Lung (tissue), 12 donors: ENCODE results near the gene SLC10A7. TPM values are rescaled to one million over a fixed set of nuclear protein-coding genes. Genes with fewer than 3 reads are reported as not detected.

ENCODE experiments used
- ATAC-seq: fragments of 200-7000 bp; cut with Tn5 transposase; one replicate; pipeline ENCODE4 v1.9.1; 2020; ENCODE audit warnings: moderate number of reproducible peaks; ENCODE audit not compliant: insufficient read depth, low FRiP score
- DNase-seq, 3 donors: peaks; one replicate each; pipeline ENCODE4 v3.0.0-alpha.2; 2013 to 2017
- H3K27ac ChIP-seq, 2 donors: one replicate each; pipeline ENCODE4 v1.5.1; 2013; ENCODE audit warnings: mild to moderate bottlenecking in 2 of 2, moderate library complexity in 2 of 2, control low read depth in 1 of 2, inconsistent platforms in 1 of 2, low read depth in 1 of 2, low read length in 1 of 2
- H3K27me3 ChIP-seq, 3 donors: one replicate each; pipeline ENCODE4 v1.5.1; 2013; ENCODE audit warnings: low read length in 2 of 3; ENCODE audit not compliant: control insufficient read depth in 3 of 3, insufficient read depth in 3 of 3
- H3K36me3 ChIP-seq, 4 donors: one replicate each; pipeline ENCODE4 v1.5.1; 2013; ENCODE audit warnings: low read length in 4 of 4, mild to moderate bottlenecking in 1 of 4, moderate library complexity in 1 of 4; ENCODE audit not compliant: control insufficient read depth in 4 of 4, insufficient read depth in 4 of 4
- H3K4me1 ChIP-seq, 5 donors: one replicate each; pipeline ENCODE4 v1.5.1; 2013; ENCODE audit warnings: low read length in 5 of 5, mild to moderate bottlenecking in 2 of 5, moderate library complexity in 1 of 5; ENCODE audit not compliant: control insufficient read depth in 5 of 5, insufficient read depth in 5 of 5
- H3K4me3 ChIP-seq: one replicate; pipeline ENCODE4 v1.5.1; 2013; ENCODE audit warnings: mild to moderate bottlenecking, control low read depth, moderate library complexity
- H3K9ac ChIP-seq, 2 donors: one replicate each; pipeline ENCODE4 v1.5.1; 2013; ENCODE audit warnings: low read length in 2 of 2, control low read depth in 1 of 2; ENCODE audit not compliant: insufficient read depth in 1 of 2
- H3K9me3 ChIP-seq, 4 donors: one replicate each; pipeline ENCODE4 v1.5.1; 2013; ENCODE audit warnings: low read length in 3 of 4, mild to moderate bottlenecking in 1 of 4, moderate library complexity in 1 of 4; ENCODE audit not compliant: control insufficient read depth in 4 of 4, insufficient read depth in 3 of 4
- CTCF ChIP-seq: IDR thresholded peaks from 2 replicates; pipeline ENCODE4 v1.5.1; 2012; ENCODE audit warnings: mild to moderate bottlenecking; ENCODE audit errors: control extremely low read depth, extremely low read depth
- WGBS, 2 donors: extraction: QIAGEN DNeasy Blood & Tissue Kit; methylation state at CpG; one replicate each; pipeline ENCODE4 v1.1.7; 2013; 5-methylcytosine and 5-hydroxymethylcytosine counted together
- polyA plus RNA-seq, 2 donors: library from polyadenylated mRNA; stranded (reverse); fragments of 200-250 nt; gene quantifications; one replicate each; pipeline ENCODE4 v1.2.1, GENCODE V29; 2013
- total RNA-seq, 2 donors: library from RNA; depleted of rRNA in 1 of 2; stranded (reverse); fragments of >200 nt in 1 of 2; gene quantifications; one replicate each; pipeline ENCODE4 v1.2.1, GENCODE V29; 2014 to 2021
- donor health status: control.
- donor health status: control.
- donor health status: Bipolar disorder and iron deficiency.
- donor health status: healthy.
- donor health status: DM: yes; HTN: yes; CAD: no.

The SLC10A7 gene
- total and polyA plus RNA-seq, 4 donors = 3.2 to 33.4 (median 13.3) TPM

GRCh38 chr4:146275370-146275769 lies 246.4 kb downstream of the SLC10A7 start:
- TF ChIP-seq CTCF = no peak
- no peak overlapping the region for H3K9ac ChIP-seq
- H3K4me1 ChIP-seq = peaks cover 0 to 14% (median 0%) of the 10 kb centered on the region in 5 donors
- no peak overlapping the region for H3K27ac ChIP-seq
- no peaks in the 10 kb centered on the region for H3K9me3 ChIP-seq
- H3K4me3 ChIP-seq = no peak overlapping the region
- H3K36me3 ChIP-seq = no peaks in the 10 kb centered on the region
- ATAC-seq (no peak), DNase-seq (no peak)
- H3K27me3 ChIP-seq = no peaks in the 10 kb centered on the region

DNA sequence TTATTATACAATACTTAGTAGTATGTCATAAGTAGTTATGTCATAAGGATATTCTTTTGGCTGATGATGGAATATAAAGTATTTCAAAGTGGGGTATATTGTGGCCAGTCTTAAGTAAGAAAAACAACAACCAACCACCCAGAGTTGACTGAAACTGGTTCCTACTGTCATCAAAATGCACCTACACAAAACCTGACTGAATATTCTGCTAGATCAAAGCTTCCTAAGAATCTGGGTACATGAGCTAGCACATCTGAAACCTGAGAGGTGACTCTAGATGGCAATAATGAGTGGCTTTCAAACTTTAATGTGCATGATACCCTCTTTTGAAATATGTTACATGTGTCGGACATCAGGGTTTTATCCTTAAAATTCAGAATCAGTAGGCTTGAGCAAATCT lies 247.0 kb downstream of the SLC10A7 start:
- H3K4me1 ChIP-seq = peaks cover 0 to 14% (median 0%) of the 10 kb centered on the region in 5 donors
- no peaks in the 10 kb centered on the region for H3K27me3 ChIP-seq
- no peak for TF ChIP-seq CTCF
- H3K36me3 ChIP-seq = no peaks in the 10 kb centered on the region
- H3K9me3 ChIP-seq = no peaks in the 10 kb centered on the region
- no peak for DNase-seq
- 97 to 99% methylated on average over 1 of the region's 1 CpG for WGBS, 2 donors
- ATAC-seq = no peak
- no peak overlapping the region for H3K27ac ChIP-seq
- no peak overlapping the region for H3K9ac ChIP-seq
- H3K4me3 ChIP-seq = no peak overlapping the region

GRCh38 chr4:146273204-146273901 lies 248.4 kb downstream of the SLC10A7 start:
- no peak overlapping the region for H3K27ac ChIP-seq
- 91 to 94% methylated on average over 5 of the region's 5 CpGs for WGBS, 2 donors
- ATAC-seq = no peak
- peaks cover 0 to 11% (median 0%) of the 10 kb centered on the region in 5 donors for H3K4me1 ChIP-seq
- no peak overlapping the region for H3K4me3 ChIP-seq
- no peak for TF ChIP-seq CTCF
- no peaks in the 10 kb centered on the region for H3K9me3 ChIP-seq
- H3K36me3 ChIP-seq = peaks cover 0 to 4% (median 0%) of the 10 kb centered on the region in 4 donors
- no peak for DNase-seq
- no peaks in the 10 kb centered on the region for H3K27me3 ChIP-seq
- H3K9ac ChIP-seq = no peak overlapping the region

GRCh38 chr4:146271466-146271865 lies 250.3 kb downstream of the SLC10A7 start:
- Histone ChIP-seq H3K36me3 (peaks cover 0 to 4% (median 0%) of the 10 kb centered on the region in 4 donors), H3K9ac (no peak overlapping the region), H3K9me3 (no peaks in the 10 kb centered on the region), H3K4me1 (peaks cover 0 to 11% (median 0%) of the 10 kb centered on the region in 5 donors), H3K27ac (no peak overlapping the region), H3K4me3 (no peak overlapping the region), H3K27me3 (no peaks in the 10 kb centered on the region)
- no peak for TF ChIP-seq CTCF
- WGBS, 2 donors = 94 to 97% methylated on average over 3 of the region's 3 CpGs
- no peak for DNase-seq
- ATAC-seq = no peak
